Stimulated activated CD4-positive, alpha-beta T cell treated with anti-CD3 and anti-CD28 coated beads, TNF-alpha, amount 100 ng/mL, for 1 hour (primary cell): ENCODE measurements around the gene RSAD2.

Experiments
- DNase-seq, 3 donors: peaks; one replicate each; pipeline ENCODE4 v3.0.0-alpha.2; 2020; ENCODE audit warnings: low read depth in 3 of 3, low spot score in 1 of 3

Gene RSAD2

DNA sequence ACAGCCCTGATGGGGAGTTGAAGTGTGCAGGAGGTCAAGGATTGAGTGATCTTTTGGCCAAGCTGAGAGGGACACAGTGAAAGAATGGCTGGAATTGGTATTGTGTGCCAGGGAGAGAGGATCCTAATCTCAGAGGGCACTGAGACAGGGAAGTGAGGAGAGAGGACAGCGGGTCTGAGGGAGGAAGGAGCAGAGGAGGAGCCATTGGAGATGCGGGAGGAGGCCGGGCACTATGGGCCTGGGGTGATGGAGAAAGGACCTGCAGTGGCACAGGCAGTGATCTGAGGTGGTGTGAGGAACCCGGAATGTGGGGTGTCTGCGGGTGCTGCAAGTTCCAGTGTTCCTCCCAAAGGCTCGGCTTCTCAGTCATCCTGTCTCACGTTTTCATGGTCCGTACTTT is 66.4 kb downstream of the RSAD2 start:
- DNase-seq, result no peak

DNA sequence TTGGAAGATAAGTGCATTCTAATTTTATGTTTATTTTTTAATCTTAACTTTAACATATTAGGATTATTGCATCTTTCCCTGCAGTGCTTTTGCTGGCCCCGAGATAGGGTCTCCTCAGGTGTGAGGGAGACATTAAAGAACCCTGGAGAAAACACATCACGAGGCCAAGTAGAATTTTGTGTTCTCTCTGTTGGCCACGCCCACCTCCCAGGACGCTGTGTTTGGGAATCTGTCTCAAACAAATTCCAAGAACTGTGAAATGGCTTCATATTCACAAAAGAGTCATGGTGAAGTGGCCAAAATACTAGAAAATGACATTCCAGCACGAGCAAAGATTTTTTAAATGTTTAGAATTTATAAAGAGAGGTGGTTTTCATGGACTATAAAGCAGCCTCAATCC is 67.0 kb downstream of the RSAD2 start:
- no peak for DNase-seq

DNA sequence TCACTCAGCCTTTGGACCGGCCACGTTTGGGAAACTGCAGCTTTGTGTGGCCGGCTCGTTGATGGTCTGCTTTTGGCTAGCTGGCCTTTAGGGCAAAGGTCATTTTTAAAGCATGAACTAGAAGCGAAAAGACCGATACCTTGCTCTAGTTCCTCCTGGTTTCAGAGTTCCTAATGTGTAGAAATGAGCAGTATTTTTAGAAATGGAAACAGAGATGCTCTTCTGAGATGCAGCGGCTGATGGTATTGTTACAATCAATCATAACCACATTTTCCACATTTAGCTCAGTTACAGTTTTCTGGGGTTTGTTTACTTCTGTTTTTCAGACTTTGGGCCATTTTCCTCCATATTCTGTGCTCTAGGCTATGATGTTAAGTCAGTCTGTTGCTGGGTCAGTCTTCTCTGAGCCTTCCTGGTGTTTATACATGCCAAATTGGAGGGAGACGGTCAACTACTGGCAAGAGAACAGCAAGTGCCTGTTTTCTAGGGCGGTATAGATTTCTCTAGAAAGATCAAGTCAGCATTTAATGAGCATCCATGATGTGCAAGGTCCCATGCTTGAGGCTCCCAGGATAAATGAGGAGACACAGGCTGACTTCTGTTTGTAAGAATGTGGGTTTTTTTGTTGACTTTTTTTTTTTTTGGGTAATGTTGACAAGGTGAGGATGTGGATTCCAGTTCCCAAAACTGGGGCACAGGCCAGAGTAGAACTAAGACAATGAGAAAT is 67.7 kb downstream of the RSAD2 start:
- no peak for DNase-seq

DNA sequence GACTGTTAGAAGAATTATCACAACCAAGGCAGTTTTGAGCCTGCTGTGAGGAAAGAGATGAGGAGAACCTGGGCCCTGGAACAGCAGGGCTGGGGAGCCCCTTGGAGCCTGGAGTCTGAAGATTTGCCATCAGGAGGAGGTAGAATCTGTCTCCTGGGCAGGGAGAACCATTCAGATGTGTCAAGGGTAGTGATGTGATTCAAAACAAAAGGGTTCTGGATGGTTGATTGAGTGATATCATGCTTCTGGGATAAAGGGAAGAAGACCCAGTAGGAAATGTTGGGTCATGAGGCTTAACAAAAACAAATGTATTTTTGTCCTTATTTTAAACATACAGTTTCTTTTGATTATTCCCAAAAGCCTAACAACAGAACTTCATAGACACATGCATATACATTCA is 68.2 kb downstream of the RSAD2 start:
- DNase-seq, result no peak

DNA sequence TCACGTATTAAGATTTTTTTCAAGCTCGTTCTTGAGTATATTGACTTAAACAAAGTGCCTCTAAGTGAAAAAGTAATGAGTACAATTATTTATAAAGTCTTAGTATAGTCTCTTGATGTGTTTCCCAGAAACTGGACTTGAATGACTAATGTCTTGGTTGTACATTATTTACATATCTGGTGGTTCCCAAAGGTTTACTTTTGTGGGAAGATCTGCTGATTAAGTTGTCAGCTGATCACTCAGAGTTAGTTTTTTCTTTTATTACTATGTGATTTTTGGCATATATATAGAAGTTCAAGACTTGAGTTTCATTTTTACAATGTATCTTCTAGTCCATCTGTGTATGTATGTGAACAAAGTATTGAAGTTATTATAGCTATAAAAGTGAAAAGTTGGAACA is 69.1 kb downstream of the RSAD2 start:
- DNase-seq, result no peak
